ENCODE data around the gene SLC7A14.

Gene SLC7A14

GRCh38 chr3:170499562-170500156, 86.2 kb downstream of the SLC7A14 start:
- no peaks in the 10 kb centered on the region for H3K9me3 ChIP-seq (ENCODE audit: control insufficient read depth in 2 of 2, low read length in 2 of 2)
- H3K27me3 ChIP-seq (ENCODE audit: control insufficient read depth in 1 of 2, insufficient read depth in 2 of 2, low read length in 2 of 2): no peaks in the 10 kb centered on the region
- no peak overlapping the region for H3K27ac ChIP-seq (ENCODE audit: low read length)
- no peak overlapping the region for H3K9ac ChIP-seq (ENCODE audit: low read length in 2 of 2)
- no peak overlapping the region for H3K4me3 ChIP-seq (ENCODE audit: low read length in 2 of 2)
- no peaks in the 10 kb centered on the region for H3K4me1 ChIP-seq (ENCODE audit: control insufficient read depth, insufficient read depth, low read length)
- no peaks in the 10 kb centered on the region for H3K36me3 ChIP-seq (ENCODE audit: control insufficient read depth in 2 of 2, insufficient read depth in 2 of 2, low read length in 2 of 2)

DNA sequence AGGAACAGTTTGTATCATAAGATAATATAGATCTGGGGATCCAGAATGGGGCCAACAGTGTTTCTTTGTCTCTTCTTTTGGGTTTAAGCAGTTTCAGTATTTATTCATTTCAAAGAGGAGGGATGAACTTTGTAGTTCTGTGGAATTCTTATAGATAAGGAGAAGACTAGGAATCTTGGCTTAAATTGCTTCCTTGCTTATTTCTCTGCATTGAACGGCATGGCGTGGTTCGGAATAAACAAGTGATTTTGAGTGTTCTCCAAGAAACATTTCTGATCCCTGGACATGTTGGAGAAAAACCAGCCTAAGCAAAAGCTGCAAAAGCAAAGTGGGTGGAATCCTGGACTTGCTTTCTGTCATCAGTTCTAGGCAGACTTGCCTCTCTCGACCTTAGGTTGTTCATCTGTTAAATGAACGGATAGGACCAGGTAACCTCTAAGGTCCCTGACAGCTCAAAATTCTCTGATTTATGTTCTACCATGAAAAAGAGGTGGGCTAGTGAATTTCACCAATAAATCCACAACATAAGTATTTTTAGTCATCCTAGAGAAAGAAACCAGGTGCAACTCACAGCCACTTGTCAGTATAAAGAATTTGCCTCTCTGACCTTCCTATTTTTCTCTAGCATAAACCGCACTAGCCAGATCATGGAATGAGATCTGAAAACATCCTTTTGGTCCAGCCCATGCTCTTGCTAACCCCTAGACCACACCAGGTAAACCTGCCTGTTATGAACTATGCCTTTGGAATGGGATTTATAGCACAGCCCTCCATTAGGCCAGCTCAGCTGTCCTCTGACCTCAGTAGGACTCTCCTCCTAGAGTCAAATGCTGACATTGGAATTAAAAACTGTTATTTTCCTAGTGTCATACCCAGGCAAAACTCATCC, 88.4 kb downstream of the SLC7A14 start:
- no peak overlapping the region for H3K9ac ChIP-seq (ENCODE audit: low read length in 2 of 2)
- H3K4me3 ChIP-seq (ENCODE audit: low read length in 2 of 2): no peak overlapping the region
- no peaks in the 10 kb centered on the region for H3K4me1 ChIP-seq (ENCODE audit: control insufficient read depth, insufficient read depth, low read length)
- no peaks in the 10 kb centered on the region for H3K36me3 ChIP-seq (ENCODE audit: control insufficient read depth in 2 of 2, insufficient read depth in 2 of 2, low read length in 2 of 2)
- H3K27me3 ChIP-seq (ENCODE audit: control insufficient read depth in 1 of 2, insufficient read depth in 2 of 2, low read length in 2 of 2): no peaks in the 10 kb centered on the region
- no peaks in the 10 kb centered on the region for H3K9me3 ChIP-seq (ENCODE audit: control insufficient read depth in 2 of 2, low read length in 2 of 2)
- no peak overlapping the region for H3K27ac ChIP-seq (ENCODE audit: low read length)

GRCh38 chr3:170496868-170497140, 89.1 kb downstream of the SLC7A14 start:
- Histone ChIP-seq H3K4me3 (ENCODE audit: low read length in 2 of 2) (no peak overlapping the region), H3K9me3 (ENCODE audit: control insufficient read depth in 2 of 2, low read length in 2 of 2) (no peaks in the 10 kb centered on the region), H3K9ac (ENCODE audit: low read length in 2 of 2) (no peak overlapping the region), H3K36me3 (ENCODE audit: control insufficient read depth in 2 of 2, insufficient read depth in 2 of 2, low read length in 2 of 2) (no peaks in the 10 kb centered on the region), H3K27me3 (ENCODE audit: control insufficient read depth in 1 of 2, insufficient read depth in 2 of 2, low read length in 2 of 2) (no peaks in the 10 kb centered on the region), H3K4me1 (ENCODE audit: control insufficient read depth, insufficient read depth, low read length) (no peaks in the 10 kb centered on the region), H3K27ac (ENCODE audit: low read length) (no peak overlapping the region)

- no peak overlapping the region for H3K27ac ChIP-seq (ENCODE audit: low read length)
- no peaks in the 10 kb centered on the region for H3K36me3 ChIP-seq (ENCODE audit: control insufficient read depth in 2 of 2, insufficient read depth in 2 of 2, low read length in 2 of 2)
- H3K9me3 ChIP-seq (ENCODE audit: control insufficient read depth in 2 of 2, low read length in 2 of 2): no peaks in the 10 kb centered on the region
- no peak overlapping the region for H3K4me3 ChIP-seq (ENCODE audit: low read length in 2 of 2)
- no peaks in the 10 kb centered on the region for H3K4me1 ChIP-seq (ENCODE audit: control insufficient read depth, insufficient read depth, low read length)
- no peak overlapping the region for H3K9ac ChIP-seq (ENCODE audit: low read length in 2 of 2)
- no peaks in the 10 kb centered on the region for H3K27me3 ChIP-seq (ENCODE audit: control insufficient read depth in 1 of 2, insufficient read depth in 2 of 2, low read length in 2 of 2)
Measured at GRCh38 chr3:170496026-170496867, 89.6 kb downstream of the SLC7A14 start.

GRCh38 chr3:170494766-170495165, 91.1 kb downstream of the SLC7A14 start:
- no peaks in the 10 kb centered on the region for H3K27me3 ChIP-seq (ENCODE audit: control insufficient read depth in 1 of 2, insufficient read depth in 2 of 2, low read length in 2 of 2)
- no peak overlapping the region for H3K4me3 ChIP-seq (ENCODE audit: low read length in 2 of 2)
- no peak overlapping the region for H3K9ac ChIP-seq (ENCODE audit: low read length in 2 of 2)
- no peaks in the 10 kb centered on the region for H3K9me3 ChIP-seq (ENCODE audit: control insufficient read depth in 2 of 2, low read length in 2 of 2)
- no peaks in the 10 kb centered on the region for H3K36me3 ChIP-seq (ENCODE audit: control insufficient read depth in 2 of 2, insufficient read depth in 2 of 2, low read length in 2 of 2)
- H3K27ac ChIP-seq (ENCODE audit: low read length): no peak overlapping the region
- no peaks in the 10 kb centered on the region for H3K4me1 ChIP-seq (ENCODE audit: control insufficient read depth, insufficient read depth, low read length)

- Histone ChIP-seq H3K4me1 (ENCODE audit: control insufficient read depth, insufficient read depth, low read length) (no peaks in the 10 kb centered on the region), H3K27me3 (ENCODE audit: control insufficient read depth in 1 of 2, insufficient read depth in 2 of 2, low read length in 2 of 2) (no peaks in the 10 kb centered on the region), H3K9me3 (ENCODE audit: control insufficient read depth in 2 of 2, low read length in 2 of 2) (no peaks in the 10 kb centered on the region), H3K9ac (ENCODE audit: low read length in 2 of 2) (no peak overlapping the region), H3K36me3 (ENCODE audit: control insufficient read depth in 2 of 2, insufficient read depth in 2 of 2, low read length in 2 of 2) (no peaks in the 10 kb centered on the region), H3K4me3 (ENCODE audit: low read length in 2 of 2) (no peak overlapping the region), H3K27ac (ENCODE audit: low read length) (no peak overlapping the region)
Measured at GRCh38 chr3:170493712-170494182, 92.1 kb downstream of the SLC7A14 start.

DNA sequence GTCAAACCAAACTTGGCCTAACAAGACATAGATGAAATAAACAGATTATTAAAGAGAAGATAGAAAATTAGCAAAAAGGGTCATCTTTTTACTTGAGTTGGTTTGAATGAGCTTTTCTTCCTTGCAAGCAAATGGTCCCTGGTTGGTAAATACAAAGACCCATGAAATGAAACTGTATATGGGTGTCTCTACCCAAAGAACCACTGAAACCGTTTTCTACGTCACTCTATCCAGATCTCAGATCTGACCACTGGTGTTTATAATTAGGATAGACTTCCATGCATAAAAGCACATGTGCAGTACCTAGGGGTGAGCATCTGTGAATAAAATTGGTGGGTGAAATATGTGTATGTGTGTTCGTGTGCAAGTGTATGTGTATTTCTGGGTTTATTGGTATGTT, 94.0 kb downstream of the SLC7A14 start:
- H3K9me3 ChIP-seq (ENCODE audit: control insufficient read depth in 2 of 2, low read length in 2 of 2): no peaks in the 10 kb centered on the region
- H3K4me1 ChIP-seq (ENCODE audit: control insufficient read depth, insufficient read depth, low read length): no peaks in the 10 kb centered on the region
- no peaks in the 10 kb centered on the region for H3K27me3 ChIP-seq (ENCODE audit: control insufficient read depth in 1 of 2, insufficient read depth in 2 of 2, low read length in 2 of 2)
- H3K4me3 ChIP-seq (ENCODE audit: low read length in 2 of 2): no peak overlapping the region
- no peak overlapping the region for H3K27ac ChIP-seq (ENCODE audit: low read length)
- no peak overlapping the region for H3K9ac ChIP-seq (ENCODE audit: low read length in 2 of 2)
- H3K36me3 ChIP-seq (ENCODE audit: control insufficient read depth in 2 of 2, insufficient read depth in 2 of 2, low read length in 2 of 2): no peaks in the 10 kb centered on the region

- H3K27me3 ChIP-seq (ENCODE audit: control insufficient read depth in 1 of 2, insufficient read depth in 2 of 2, low read length in 2 of 2): no peaks in the 10 kb centered on the region
- no peak overlapping the region for H3K9ac ChIP-seq (ENCODE audit: low read length in 2 of 2)
- no peaks in the 10 kb centered on the region for H3K36me3 ChIP-seq (ENCODE audit: control insufficient read depth in 2 of 2, insufficient read depth in 2 of 2, low read length in 2 of 2)
- no peak overlapping the region for H3K4me3 ChIP-seq (ENCODE audit: low read length in 2 of 2)
- no peak overlapping the region for H3K27ac ChIP-seq (ENCODE audit: low read length)
- H3K9me3 ChIP-seq (ENCODE audit: control insufficient read depth in 2 of 2, low read length in 2 of 2): no peaks in the 10 kb centered on the region
- H3K4me1 ChIP-seq (ENCODE audit: control insufficient read depth, insufficient read depth, low read length): no peaks in the 10 kb centered on the region
Measured at GRCh38 chr3:170490828-170491560, 94.9 kb downstream of the SLC7A14 start.

- Histone ChIP-seq H3K27me3 (ENCODE audit: control insufficient read depth in 1 of 2, insufficient read depth in 2 of 2, low read length in 2 of 2) (peaks cover 0 to 2% of the 10 kb centered on the region in 2 donors), H3K4me1 (ENCODE audit: control insufficient read depth, insufficient read depth, low read length) (no peaks in the 10 kb centered on the region), H3K27ac (ENCODE audit: low read length) (no peak overlapping the region), H3K9ac (ENCODE audit: low read length in 2 of 2) (no peak overlapping the region), H3K4me3 (ENCODE audit: low read length in 2 of 2) (no peak overlapping the region), H3K36me3 (ENCODE audit: control insufficient read depth in 2 of 2, insufficient read depth in 2 of 2, low read length in 2 of 2) (no peaks in the 10 kb centered on the region), H3K9me3 (ENCODE audit: control insufficient read depth in 2 of 2, low read length in 2 of 2) (no peaks in the 10 kb centered on the region)
Measured at GRCh38 chr3:170488802-170489201, 97.1 kb downstream of the SLC7A14 start.

GRCh38 chr3:170487031-170487430, 98.8 kb downstream of the SLC7A14 start:
- Histone ChIP-seq H3K27ac (ENCODE audit: low read length) (no peak overlapping the region), H3K27me3 (ENCODE audit: control insufficient read depth in 1 of 2, insufficient read depth in 2 of 2, low read length in 2 of 2) (peaks cover 0 to 2% of the 10 kb centered on the region in 2 donors), H3K9ac (ENCODE audit: low read length in 2 of 2) (no peak overlapping the region), H3K4me3 (ENCODE audit: low read length in 2 of 2) (no peak overlapping the region), H3K4me1 (ENCODE audit: control insufficient read depth, insufficient read depth, low read length) (no peaks in the 10 kb centered on the region), H3K36me3 (ENCODE audit: control insufficient read depth in 2 of 2, insufficient read depth in 2 of 2, low read length in 2 of 2) (no peaks in the 10 kb centered on the region), H3K9me3 (ENCODE audit: control insufficient read depth in 2 of 2, low read length in 2 of 2) (no peaks in the 10 kb centered on the region)
